GM12864 (cell line): ENCODE measurements around the gene CDC6.

ENCODE experiments used
- DNase-seq: peaks from one replicate; pipeline ENCODE4 v3.0.0-alpha.2; 2011; ENCODE audit warnings: low read depth
- H3K4me3 ChIP-seq: 2 replicates; pipeline ENCODE4 v1.5.1; 2011; ENCODE audit warnings: mild to moderate bottlenecking, low read depth, low read length, control low read depth
- CTCF ChIP-seq: IDR thresholded peaks from 2 replicates; pipeline ENCODE4 v1.5.1; 2011; ENCODE audit warnings: low read depth, mild to moderate bottlenecking, moderate library complexity, low read length, control low read depth, inconsistent platforms; ENCODE audit errors: missing control alignments

CDC6 gene

GRCh38 chr17:40349895-40350688 lies 62.4 kb downstream of the CDC6 start:
- H3K4me3 ChIP-seq = no peak overlapping the region
- TF ChIP-seq CTCF = no peak
- no peak for DNase-seq

- no peak for DNase-seq
- no peak overlapping the region for H3K4me3 ChIP-seq
- no peak for TF ChIP-seq CTCF
Measured at GRCh38 chr17:40350689-40351358, 63.1 kb downstream of the CDC6 start.

- H3K4me3 ChIP-seq = no peak overlapping the region
- DNase-seq = no peak
- TF ChIP-seq CTCF = no peak
Measured at GRCh38 chr17:40351359-40352236, 63.9 kb downstream of the CDC6 start.

- H3K4me3 ChIP-seq = no peak overlapping the region
- no peak for TF ChIP-seq CTCF
- no peak for DNase-seq
Measured at GRCh38 chr17:40352237-40352778, 64.6 kb downstream of the CDC6 start.

GRCh38 chr17:40352779-40353394 lies 65.2 kb downstream of the CDC6 start:
- DNase-seq = no peak
- no peak overlapping the region for H3K4me3 ChIP-seq
- TF ChIP-seq CTCF = no peak
